Body of pancreas (tissue), 4 donors: ENCODE measurements around the gene SULT1C4. TPM values are rescaled to one million over a fixed set of nuclear protein-coding genes. Genes with fewer than 3 reads are reported as not detected.
"Not testable (repeated sequence)": the region's sequence is repeated elsewhere in the genome, so short reads cannot be mapped to it uniquely, and the experiment has no call there.

Experiments used
- ATAC-seq: fragments of 150-250 bp; one replicate; pipeline ENCODE4 v1.9.1; 2016
- DNase-seq, 4 donors: peaks; one replicate each; pipeline ENCODE4 v3.0.0-alpha.2; 2019
- H3K27ac ChIP-seq, 4 donors: fragments of 200-600 bp; sonication (generic); 1 replicate in 3 of 4; 2 replicates in 1 of 4; pipeline versions ENCODE4 v1.5.1 to v1.6.1; 2016 to 2019; ENCODE audit warnings: mild to moderate bottlenecking in 1 of 4, mixed read lengths in 1 of 4, moderate library complexity in 1 of 4
- H3K27me3 ChIP-seq, 2 donors: fragments of 200-600 bp; sonication (generic); one replicate each; pipeline ENCODE4 v1.6.0; 2016; ENCODE audit warnings: mild to moderate bottlenecking in 1 of 2
- H3K36me3 ChIP-seq, 2 donors: fragments of 200-600 bp; sonication (generic); replicated peaks in 1 of 2; 2 replicates each; pipeline ENCODE4 v1.5.1; 2016; ENCODE audit warnings: low read depth in 2 of 2; ENCODE audit not compliant: insufficient read depth in 1 of 2
- H3K4me1 ChIP-seq: fragments of 200-600 bp; sonication (generic); one replicate; pipeline ENCODE4 v1.6.0; 2016
- H3K4me3 ChIP-seq, 2 donors: fragments of 200-600 bp; sonication (generic); 1 replicate in 1 of 2; 2 replicates in 1 of 2; pipeline ENCODE4 v1.5.1; 2016 to 2019
- H3K9me3 ChIP-seq, 3 donors: fragments of 200-600 bp; sonication (generic); 1 replicate in 2 of 3; 2 replicates in 1 of 3; pipeline ENCODE4 v1.5.1; 2016
- CTCF ChIP-seq, 7 experiments: fragments of 450-650 bp in 4 of 7; fragments of 200-600 bp in 3 of 7; sonication (generic) in 3 of 7; IDR thresholded peaks; one replicate each; pipeline ENCODE4 v1.5.1; 2016 to 2019; ENCODE audit warnings: antibody characterized with exemption in 7 of 7
- POLR2A ChIP-seq, 3 donors: fragments of 450-650 bp; IDR thresholded peaks; one replicate each; pipeline ENCODE4 v1.6.1; 2016; ENCODE audit warnings: antibody characterized with exemption in 3 of 3, mild to moderate bottlenecking in 2 of 3
- WGBS, 2 donors: methylation state at CpG; one replicate each; pipeline ENCODE4 v1.1.5; 2017; 5-methylcytosine and 5-hydroxymethylcytosine counted together
- intact Hi-C: fragments of 100-400 bp; cut with DNase I; formaldehyde crosslinking; loops from one replicate; pipeline ENCODE4 v1.15.1; 2023
- small RNA-seq: library from RNA; depleted of rRNA; stranded (forward); fragments of <200 nt; gene quantifications from one replicate; pipeline ENCODE3, GENCODE V24; 2016
- total RNA-seq, 2 donors: library from RNA; depleted of rRNA; stranded (reverse); fragments of >200 nt; gene quantifications; one replicate each; pipeline ENCODE4 v1.1.0, GENCODE V29; 2016

The SULT1C4 gene
- total RNA-seq, 2 donors from 2014 or later, result 1.3 to 4.2 TPM

DNA sequence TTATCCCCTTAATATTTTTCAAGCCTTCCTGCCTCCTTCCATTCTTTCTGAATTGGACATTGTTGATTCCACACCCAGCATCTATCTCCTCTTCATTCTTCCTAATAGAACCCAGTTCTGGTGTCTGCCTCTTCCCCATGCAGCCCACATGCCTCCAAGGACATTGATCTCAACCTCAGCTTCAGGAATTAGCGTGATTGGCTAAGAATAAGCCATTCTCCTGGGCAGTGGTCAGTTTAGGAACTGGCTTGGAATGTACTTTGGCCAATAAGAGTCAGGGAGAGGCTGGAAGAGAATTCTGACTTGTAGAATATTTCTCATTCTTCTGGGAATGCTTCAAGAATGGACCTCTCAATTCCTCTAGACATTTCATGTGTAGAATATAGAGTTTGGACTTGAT, 45.3 kb downstream of the SULT1C4 start:
- intact Hi-C loops, result no loop called here
- WGBS, 2 donors, result 55 to 76% methylated on average over 1 of the region's 1 CpG
- ATAC-seq, result no peak

DNA sequence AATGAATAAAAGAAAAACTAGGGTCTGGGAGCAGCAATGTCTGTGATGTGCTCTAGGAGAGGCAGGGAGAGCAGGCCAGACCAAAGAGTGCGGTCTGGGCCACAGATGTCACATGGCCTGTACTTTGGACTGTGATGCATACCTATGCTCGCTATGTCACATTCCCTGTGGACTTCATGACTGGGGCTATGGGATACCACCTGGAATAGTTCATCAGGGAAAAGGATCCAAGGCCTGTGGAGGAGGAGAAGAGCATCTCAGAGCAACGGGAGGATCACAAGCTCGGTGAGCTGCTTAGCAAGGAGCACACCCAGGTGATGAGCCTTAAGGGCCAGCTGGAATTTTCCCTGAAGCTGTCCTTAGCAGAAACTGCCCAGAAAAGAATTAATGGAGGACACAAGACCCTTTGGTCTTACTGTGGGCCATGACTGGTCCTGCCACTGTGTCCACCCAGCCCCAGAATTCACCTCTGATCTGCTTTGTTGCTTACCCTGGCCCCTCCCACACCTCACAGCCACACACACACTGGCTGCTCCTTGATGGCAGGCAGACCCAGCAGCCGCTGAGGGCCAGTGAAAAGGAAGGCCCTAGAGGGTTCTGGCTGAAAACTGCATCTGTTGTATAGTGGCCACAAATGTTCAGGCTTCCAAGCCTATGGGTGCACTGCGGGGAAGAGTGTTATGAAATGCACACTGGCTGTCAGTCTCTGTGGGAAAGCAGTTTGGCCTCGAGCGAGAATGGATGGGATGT, 45.9 kb downstream of the SULT1C4 start:
- DNase-seq, result no peak
- Histone ChIP-seq H3K9me3 (no peaks in the 10 kb centered on the region), H3K36me3 (no peaks in the 10 kb centered on the region), H3K4me1 (no peaks in the 10 kb centered on the region), H3K4me3 (no peak overlapping the region), H3K27me3 (no peaks in the 10 kb centered on the region), H3K27ac (no peak overlapping the region)
- no peak for ATAC-seq
- intact Hi-C loops, result no loop called here
- WGBS, 2 donors, result 82 to 86% methylated on average over 7 to 8 of the region's 8 CpGs
- TF ChIP-seq POLR2A (IDR thresholded peaks at IDR 0.05), result no peak
- no peak for TF ChIP-seq CTCF (IDR thresholded peaks at IDR 0.05)

More for the DNA sequence above, 45.3 kb downstream of the SULT1C4 start:
- no peak for TF ChIP-seq POLR2A (IDR thresholded peaks at IDR 0.05)
- Histone ChIP-seq H3K36me3 (no peaks in the 10 kb centered on the region), H3K4me3 (no peak overlapping the region), H3K27ac (no peak overlapping the region), H3K27me3 (no peaks in the 10 kb centered on the region), H3K9me3 (no peaks in the 10 kb centered on the region), H3K4me1 (no peaks in the 10 kb centered on the region)
- DNase-seq, result no peak

- Histone ChIP-seq H3K4me3 (no peak overlapping the region), H3K4me1 (no peaks in the 10 kb centered on the region), H3K27ac (no peak overlapping the region), H3K36me3 (no peaks in the 10 kb centered on the region), H3K9me3 (no peaks in the 10 kb centered on the region), H3K27me3 (no peaks in the 10 kb centered on the region)
- ATAC-seq, result no peak
- WGBS, 2 donors, result 75 to 77% methylated on average over 2 of the region's 2 CpGs
- intact Hi-C loops, result no loop called here
- no peak for TF ChIP-seq POLR2A (IDR thresholded peaks at IDR 0.05)
- TF ChIP-seq CTCF (IDR thresholded peaks at IDR 0.05), result no peak
- DNase-seq, result no peak
Measured at GRCh38 chr2:108428286-108429009, 50.7 kb downstream of the SULT1C4 start.

DNA sequence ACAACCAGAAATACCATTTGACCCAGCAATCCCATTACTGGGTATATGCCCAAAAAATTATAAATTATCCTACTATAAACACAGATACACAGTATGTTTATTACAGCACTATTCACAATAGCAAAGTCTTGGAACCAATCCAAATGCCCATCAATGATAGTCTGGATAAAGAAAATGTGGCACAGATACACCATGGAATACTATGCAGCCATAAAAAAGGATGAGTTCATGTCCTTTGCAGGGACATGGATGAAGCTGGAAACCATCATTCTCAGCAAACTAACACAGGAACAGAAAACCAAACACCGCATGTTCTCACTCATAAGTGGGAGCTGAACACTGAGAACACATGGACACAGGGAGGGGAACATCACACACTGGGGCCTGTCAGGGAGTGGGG, 57.8 kb downstream of the SULT1C4 start:
- H3K9me3 ChIP-seq, H3K4me3 ChIP-seq, H3K36me3 ChIP-seq, H3K27me3 ChIP-seq, H3K4me1 ChIP-seq, DNase-seq, ATAC-seq, intact Hi-C loops, H3K27ac ChIP-seq: not testable (repeated sequence)
- WGBS, 2 donors, result 92 to 100% methylated on average over 1 of the region's 1 CpG

GRCh38 chr2:108436976-108437375, 59.2 kb downstream of the SULT1C4 start:
- no peaks in the 10 kb centered on the region for H3K36me3 ChIP-seq
- no peaks in the 10 kb centered on the region for H3K27me3 ChIP-seq
- intact Hi-C loops, result no loop called here
- H3K4me1 ChIP-seq, result no peaks in the 10 kb centered on the region
- TF ChIP-seq POLR2A (IDR thresholded peaks at IDR 0.05), result no peak
- no peak for TF ChIP-seq CTCF (IDR thresholded peaks at IDR 0.05)
- no peak for DNase-seq
- H3K9me3 ChIP-seq, result no peaks in the 10 kb centered on the region
- ATAC-seq, result no peak
- no peak overlapping the region for H3K4me3 ChIP-seq
- 50 to 66% methylated on average over 1 of the region's 1 CpG for WGBS, 2 donors
- no peak overlapping the region for H3K27ac ChIP-seq

Small RNA genes lying within 50 kb of the gene (small RNA-seq; reads per million reads assigned to genes)
- gene SMIM12P1, result not detected

Other genes starting within 250 kb of the SULT1C4 start
- not detected for gene SULT1C3, start 138.0 kb upstream of the SULT1C4 start, total RNA-seq
- gene SULT1C2, start 89.1 kb upstream of the SULT1C4 start, total RNA-seq, result 10 to 100 TPM; 13.2 to 25.7 TPM
- 10 to 100 TPM; 29.6 to 75.5 TPM for gene GCC2, start 71.3 kb downstream of the SULT1C4 start, total RNA-seq
- gene LIMS1, start 156.5 kb downstream of the SULT1C4 start, total RNA-seq, result 10 to 100 TPM; 19.1 to 28.3 TPM